Activated T-helper 1 cell treated with anti-CD3 and anti-CD28 coated beads, Interleukin-12 subunit alpha, Interleukin-12 subunit beta, Interleukin-2, Interleukin-4 antibody, amounts not matched to agents 30 ng/mL and 10 ng/mL and 1 ng/mL, durations not matched to agents 14 hours and 24 hours and 36 hours (primary cell): Measurements from ENCODE around the gene EGR4. TPM values are rescaled to one million over a fixed set of nuclear protein-coding genes. Genes with fewer than 3 reads are reported as not detected.

Experiments used
- DNase-seq: peaks from one replicate; pipeline ENCODE4 v3.0.0; 2021; ENCODE audit warnings: low spot score
- H3K27ac Mint-ChIP-seq: one replicate; pipeline ENCODE4 v1.8.0; 2021; ENCODE audit warnings: mild to moderate bottlenecking, mixed read lengths
- H3K27me3 Mint-ChIP-seq: one replicate; pipeline ENCODE4 v1.8.0; 2022; ENCODE audit warnings: mild to moderate bottlenecking, moderate library complexity, mixed read lengths; ENCODE audit not compliant: insufficient read depth
- H3K36me3 Mint-ChIP-seq: one replicate; pipeline ENCODE4 v1.8.0; 2021; ENCODE audit warnings: low read depth, mixed read lengths
- H3K4me1 Mint-ChIP-seq: one replicate; pipeline ENCODE4 v1.8.0; 2021; ENCODE audit warnings: low read depth, mixed read lengths
- H3K4me3 Mint-ChIP-seq: one replicate; pipeline ENCODE4 v1.8.0; 2021; ENCODE audit warnings: mild to moderate bottlenecking, moderate library complexity, mixed read lengths
- H3K9me3 Mint-ChIP-seq: one replicate; pipeline ENCODE4 v1.8.0; 2021; ENCODE audit warnings: mixed read lengths
- intact Hi-C: fragments of 100-400 bp; cut with micrococcal nuclease; formaldehyde crosslinking; loops from one replicate; pipeline ENCODE4 v1.15.1; 2024
- total RNA-seq: library from RNA; stranded (reverse); gene quantifications from 2 replicates; pipeline ENCODE4 v1.2.3, GENCODE V29; 2022

Gene EGR4
- total RNA-seq, 1 donor from 2014 or later: 1.9 TPM

DNA sequence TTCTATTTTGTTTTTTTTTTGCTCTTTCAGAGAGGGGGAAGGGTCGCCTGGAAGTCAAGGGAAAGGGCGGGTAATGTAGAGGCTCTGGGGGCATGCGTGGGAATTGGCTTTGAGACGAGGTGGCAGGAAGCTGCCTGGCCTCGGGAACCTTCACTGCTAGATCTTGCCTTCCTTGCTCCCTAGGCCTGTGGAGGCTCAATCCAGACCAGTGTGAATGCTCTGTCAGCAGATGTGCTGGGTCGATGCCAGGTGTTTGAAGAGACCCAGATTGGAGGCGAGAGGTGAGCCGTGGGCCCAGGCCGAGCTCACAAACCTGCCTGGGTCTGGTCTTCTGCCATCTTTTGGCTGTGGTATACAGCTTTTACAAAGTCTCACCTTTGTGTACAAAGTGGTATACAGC lies 43.7 kb downstream of the EGR4 start:
- Mint-ChIP-seq H3K36me3 (peaks cover 59% of the 10 kb centered on the region), H3K27me3 (no peaks in the 10 kb centered on the region), H3K4me1 (peaks cover 17% of the 10 kb centered on the region), H3K4me3 (no peak overlapping the region), H3K27ac (no peak overlapping the region), H3K9me3 (no peaks in the 10 kb centered on the region)
- no peak for DNase-seq
- intact Hi-C loops: no loop called here

DNA sequence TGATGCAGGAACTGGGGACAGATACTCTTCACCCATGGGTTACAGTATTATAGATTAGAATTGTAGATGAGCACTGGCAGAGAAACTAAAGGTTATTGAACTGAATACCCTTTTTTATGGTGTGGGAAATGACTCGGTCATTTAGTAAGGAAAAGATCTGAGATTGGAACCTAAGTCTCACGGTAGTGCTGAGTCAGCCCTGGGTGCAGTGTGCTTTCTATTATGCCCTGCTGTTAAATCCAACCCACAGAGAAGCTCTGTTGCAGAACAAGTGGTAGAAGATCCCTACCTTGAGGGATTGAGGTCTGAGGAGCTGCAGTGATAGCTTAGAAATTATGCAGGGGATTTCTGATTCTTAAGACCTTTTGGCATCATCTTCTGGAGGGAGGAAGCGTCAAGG lies 46.5 kb downstream of the EGR4 start:
- Mint-ChIP-seq H3K27ac (no peak overlapping the region), H3K27me3 (no peaks in the 10 kb centered on the region), H3K9me3 (no peaks in the 10 kb centered on the region), H3K4me1 (peaks cover 24% of the 10 kb centered on the region), H3K4me3 (no peak overlapping the region), H3K36me3 (peaks cover 63% of the 10 kb centered on the region)
- intact Hi-C loops: no loop called here
- no peak for DNase-seq

DNA sequence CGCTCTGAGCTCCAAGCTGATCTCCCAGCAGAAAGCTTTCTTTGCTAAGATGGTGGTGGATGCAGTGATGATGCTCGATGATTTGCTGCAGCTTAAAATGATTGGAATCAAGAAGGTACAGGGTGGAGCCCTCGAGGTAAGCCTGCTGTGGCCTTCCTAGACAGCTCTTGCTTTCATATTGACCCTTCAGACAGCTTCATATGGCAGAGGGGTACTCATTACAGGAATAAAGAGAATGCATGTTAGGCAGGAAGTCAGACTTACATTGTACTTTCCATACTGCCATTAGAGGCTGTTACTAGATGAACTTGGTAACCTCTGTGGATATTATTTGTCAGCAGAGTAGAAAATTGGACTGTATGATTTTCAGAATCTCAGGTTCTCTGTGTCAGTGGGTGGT lies 48.8 kb downstream of the EGR4 start:
- Mint-ChIP-seq H3K36me3 (peaks cover 59% of the 10 kb centered on the region), H3K4me3 (no peak overlapping the region), H3K9me3 (no peaks in the 10 kb centered on the region), H3K27me3 (no peaks in the 10 kb centered on the region), H3K27ac (peak overlapping the region; percentile 44), H3K4me1 (peaks cover 26% of the 10 kb centered on the region)
- intact Hi-C loops: no loop called here
- DNase-seq: no peak

DNA sequence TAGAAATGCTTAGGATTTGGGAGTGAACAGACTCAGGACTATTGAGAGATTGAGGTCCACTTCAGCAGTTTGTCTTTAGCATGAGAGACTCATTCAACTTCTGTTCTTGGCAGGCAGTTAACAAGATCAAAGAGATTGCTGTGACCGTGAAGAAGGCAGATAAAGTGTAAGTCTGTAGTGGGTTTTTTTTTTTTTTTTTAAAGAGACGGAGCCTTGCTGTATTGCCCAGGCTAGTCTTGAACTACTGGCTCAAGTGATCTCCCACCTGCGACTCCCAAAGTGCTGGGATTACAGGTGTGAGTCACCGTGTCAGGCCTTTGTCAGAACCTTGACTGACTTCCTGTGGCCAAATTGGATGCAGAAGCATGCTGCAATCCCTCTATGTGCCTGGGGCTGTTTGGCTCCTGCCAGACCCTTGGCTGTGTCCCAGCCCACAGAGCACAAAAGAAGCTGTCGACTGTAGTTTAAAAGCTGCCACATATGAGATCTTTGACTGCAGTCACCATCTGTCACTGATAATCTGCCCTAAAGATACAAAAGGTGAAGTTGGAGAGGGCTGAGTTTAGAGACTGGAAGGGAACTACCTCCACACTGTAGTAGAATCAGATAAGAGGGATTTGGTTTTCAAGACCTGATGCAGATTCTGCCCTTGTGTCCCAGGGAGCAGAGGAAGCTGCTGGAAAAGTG lies 49.3 kb downstream of the EGR4 start:
- Mint-ChIP-seq H3K9me3 (no peaks in the 10 kb centered on the region), H3K36me3 (peaks cover 57% of the 10 kb centered on the region), H3K4me1 (peaks cover 32% of the 10 kb centered on the region), H3K27me3 (no peaks in the 10 kb centered on the region), H3K27ac (peak overlapping the region; percentile 40), H3K4me3 (no peak overlapping the region)
- intact Hi-C loops: no loop called here
- no peak for DNase-seq

Other genes starting within 250 kb of the EGR4 start
- 9.5 and 12.0 TPM in 2 replicates for gene SFXN5, start 221.8 kb downstream of the EGR4 start, total RNA-seq
- 12.1 and 12.9 TPM in 2 replicates for gene RAB11FIP5, start 180.6 kb downstream of the EGR4 start, total RNA-seq
- gene NOTO, start 91.0 kb downstream of the EGR4 start, total RNA-seq: not detected in 2 replicates
- gene SMYD5, start 79.3 kb downstream of the EGR4 start, total RNA-seq: 58.5 and 62.3 TPM in 2 replicates
- gene PRADC1, start 60.3 kb downstream of the EGR4 start, total RNA-seq: 16.6 and 18.6 TPM in 2 replicates
- gene CCT7, start 59.2 kb downstream of the EGR4 start, total RNA-seq: 631 and 648 TPM in 2 replicates
- gene FBXO41, start 9.1 kb downstream of the EGR4 start, total RNA-seq: 29.3 and 30.9 TPM in 2 replicates
- 18.2 and 19.4 TPM in 2 replicates for gene ALMS1, start 92.3 kb upstream of the EGR4 start, total RNA-seq